IMR-90 (cell line): ENCODE data around the gene HDAC2. TPM values are rescaled to one million over a fixed set of nuclear protein-coding genes. Genes with fewer than 3 reads are reported as not detected.

ENCODE experiments used
- ATAC-seq: fragments of 200-7000 bp; cut with Tn5 transposase; 2 replicates; pipeline ENCODE4 v1.9.1; 2020; ENCODE audit warnings: low read depth, mild to moderate bottlenecking, moderate library complexity
- BruUV-seq: library from RNA; stranded (reverse); fragments of 400-500 nt; replicated peaks from 2 replicates; lab custom pipeline; 2021; lab: Mats Ljungman, UMichigan
- CTCF ChIA-PET: fragments of 300-600 bp; formaldehyde crosslinking; extraction: SDS; loops from one replicate; lab custom pipeline; 2021; ENCODE audit warnings: antibody characterized with exemption; lab: Yijun Ruan, JAX
- POLR2A ChIA-PET: fragments of 300-600 bp; sonication (Branson Sonifier 250); formaldehyde crosslinking; loops from one replicate; lab custom pipeline; 2022; ENCODE audit warnings: antibody characterized with exemption; ENCODE audit not compliant: unreplicated experiment; lab: Charles Lee
- DNase-seq: peaks from one replicate; pipeline ENCODE4 v3.0.0; 2013
- H2AFZ ChIP-seq: replicated peaks from 2 replicates; pipeline ENCODE3; 2013; ENCODE audit warnings: low read length, mild to moderate bottlenecking; ENCODE audit not compliant: poor library complexity
- H2AK5ac ChIP-seq: 2 replicates; pipeline ENCODE4 v1.6.1; 2013; ENCODE audit warnings: low read depth, low read length, inconsistent platforms
- H2AK9ac ChIP-seq: replicated peaks from 2 replicates; pipeline ENCODE3; 2013; ENCODE audit warnings: mild to moderate bottlenecking, low read depth, low read length, moderate library complexity; ENCODE audit not compliant: poor library complexity
- H2BK120ac ChIP-seq: 2 replicates; pipeline ENCODE4 v1.6.1; 2013; ENCODE audit warnings: low read depth, low read length, inconsistent platforms
- H2BK15ac ChIP-seq: 3 replicates; pipeline ENCODE4 v1.6.1; 2013; ENCODE audit warnings: low read depth, low read length, inconsistent platforms
- H2BK20ac ChIP-seq: 2 replicates; pipeline ENCODE4 v1.6.1; 2013; ENCODE audit warnings: low read depth, mild to moderate bottlenecking, inconsistent platforms, low read length, moderate library complexity
- H2BK5ac ChIP-seq: 2 replicates; pipeline ENCODE4 v1.6.1; 2013; ENCODE audit warnings: mild to moderate bottlenecking, low read depth, low read length, inconsistent platforms; ENCODE audit not compliant: poor library complexity, severe bottlenecking
- H3K14ac ChIP-seq: replicated peaks from 2 replicates; pipeline ENCODE4 v1.6.1; 2013; ENCODE audit warnings: low read depth, low read length, inconsistent platforms
- H3K18ac ChIP-seq: 2 replicates; pipeline ENCODE4 v1.6.1; 2013; ENCODE audit warnings: low read depth, low read length, control low read depth
- H3K23ac ChIP-seq: 2 replicates; pipeline ENCODE4 v1.6.1; 2013; ENCODE audit warnings: low read depth, low read length, inconsistent platforms
- H3K27ac ChIP-seq: 2 replicates; pipeline ENCODE4 v1.5.1; 2013; ENCODE audit warnings: mild to moderate bottlenecking, control low read depth, low read length; ENCODE audit not compliant: insufficient read depth
- H3K27me3 ChIP-seq: 2 replicates; pipeline ENCODE4 v1.6.1; 2013; ENCODE audit warnings: low read length; ENCODE audit not compliant: control insufficient read depth, insufficient read depth
- H3K36me3 ChIP-seq: 2 replicates; pipeline ENCODE4 v1.6.1; 2013; ENCODE audit warnings: low read length, mixed read lengths; ENCODE audit not compliant: control insufficient read depth, insufficient read depth
- H3K4ac ChIP-seq: 2 replicates; pipeline ENCODE4 v1.6.1; 2013; ENCODE audit warnings: low read depth, low read length, inconsistent platforms
- H3K4me1 ChIP-seq: 2 replicates; pipeline ENCODE4 v1.6.1; 2013; ENCODE audit warnings: low read length, mixed read lengths; ENCODE audit not compliant: control insufficient read depth, insufficient read depth
- H3K4me2 ChIP-seq: 2 replicates; pipeline ENCODE4 v1.6.1; 2013; ENCODE audit warnings: low read depth, mild to moderate bottlenecking, control low read depth, low read length, moderate library complexity
- H3K4me3 ChIP-seq: 2 replicates; pipeline ENCODE4 v1.5.1; 2013; ENCODE audit warnings: low read depth, mild to moderate bottlenecking, control low read depth, low read length, moderate library complexity; ENCODE audit not compliant: insufficient read depth
- H3K56ac ChIP-seq: 2 replicates; pipeline ENCODE4 v1.6.1; 2013; ENCODE audit warnings: low read length, inconsistent platforms; ENCODE audit not compliant: insufficient read depth; ENCODE audit errors: extremely low read depth
- H3K79me1 ChIP-seq, 2 experiments: 2 replicates each; pipeline ENCODE4 v1.6.1; 2013; ENCODE audit warnings: low read length in 2 of 2, inconsistent platforms in 1 of 2, low read depth in 1 of 2
- H3K9ac ChIP-seq: 2 replicates; pipeline ENCODE4 v1.6.1; 2013; ENCODE audit warnings: low read depth, low read length, control low read depth
- H3K9me1 ChIP-seq: 2 replicates; pipeline ENCODE4 v1.6.1; 2013; ENCODE audit warnings: low read length, inconsistent platforms; ENCODE audit not compliant: insufficient read depth
- H3K9me3 ChIP-seq: 2 replicates; pipeline ENCODE4 v1.6.1; 2013; ENCODE audit warnings: low read length; ENCODE audit not compliant: control insufficient read depth, insufficient read depth
- H4K20me1 ChIP-seq: 2 replicates; pipeline ENCODE4 v1.6.1; 2013; ENCODE audit warnings: low read length, inconsistent platforms; ENCODE audit not compliant: insufficient read depth
- H4K5ac ChIP-seq: 2 replicates; pipeline ENCODE4 v1.6.1; 2013; ENCODE audit warnings: mild to moderate bottlenecking, low read depth, low read length, control low read depth
- H4K8ac ChIP-seq, 2 experiments: 2 replicates each; pipeline ENCODE4 v1.6.1; 2013; ENCODE audit warnings: low read depth in 2 of 2, low read length in 2 of 2, control low read depth in 1 of 2, inconsistent platforms in 1 of 2
- H4K91ac ChIP-seq: 2 replicates; pipeline ENCODE4 v1.6.1; 2013; ENCODE audit warnings: low read depth, low read length, inconsistent platforms; ENCODE audit not compliant: insufficient read depth
- POLR2A ChIP-seq: IDR thresholded peaks from 2 replicates; pipeline ENCODE4 v1.6.1; 2012; ENCODE audit warnings: mild to moderate bottlenecking, low read depth, low read length
- RCOR1 ChIP-seq: IDR thresholded peaks from 2 replicates; pipeline ENCODE4 v1.6.1; 2012; ENCODE audit warnings: mild to moderate bottlenecking, low read length, improper control_type of control experiment; ENCODE audit not compliant: insufficient replicate concordance
- SMC3 ChIP-seq: fragments of 150-350 bp; IDR thresholded peaks from 2 replicates; pipeline ENCODE4 v1.6.1; 2016; ENCODE audit warnings: low read depth, mild to moderate bottlenecking, antibody characterized with exemption, low read length, moderate library complexity
- WGBS, 2 experiments: methylation state at CpG; one replicate each; pipeline versions ENCODE4 v1.1.5 to v1.1.7; 2013; ENCODE audit warnings: missing lambda C conversion rate in 2 of 2; ENCODE audit not compliant: insufficient read length in 1 of 2; ENCODE audit errors: extremely low coverage in 2 of 2; 5-methylcytosine and 5-hydroxymethylcytosine counted together
- dilution Hi-C: fragments of 300-500 bp; cut with HindIII; formaldehyde crosslinking; loops from one replicate; pipeline ENCODE4 v1.14.3; 2018; ENCODE audit warnings: low sequenced_read_pairs; ENCODE audit not compliant: unreplicated experiment
- in situ Hi-C: fragments of 300-500 bp; cut with MboI; formaldehyde crosslinking; loops from 3 replicates; pipeline ENCODE4 v1.14.3; 2019; ENCODE audit warnings: low sequenced_read_pairs, inconsistent platforms, mixed read lengths
- intact Hi-C: fragments of 100-400 bp; cut with micrococcal nuclease; formaldehyde crosslinking; loops from 2 replicates; pipeline ENCODE4 v1.10.0; 2022
- polyA plus RNA-seq, 3 experiments: library from polyadenylated mRNA; depleted of rRNA; stranded (reverse); fragments of >200 nt; gene quantifications; 2 replicates each; pipeline ENCODE4 v1.2.3, GENCODE V29; 2012; ENCODE audit warnings: low replicate concordance in 1 of 3
- total RNA-seq: library from RNA; depleted of rRNA; stranded (reverse); fragments of >200 nt; gene quantifications from 2 replicates; pipeline ENCODE4 v1.2.3, GENCODE V29; 2012
- TF ChIP-seq, protein P1 (sequence below): conservative IDR thresholded peaks from 2 replicates; pipeline ENCODE4 v1.5.1; 2012; ENCODE audit warnings: mild to moderate bottlenecking, low read depth, low read length, improper control_type of control experiment

The HDAC2 gene
- total and polyA plus RNA-seq, 2 of the 4 experiments (the other 2 are of a cell fraction), result 72.6 to 122 TPM

DNA sequence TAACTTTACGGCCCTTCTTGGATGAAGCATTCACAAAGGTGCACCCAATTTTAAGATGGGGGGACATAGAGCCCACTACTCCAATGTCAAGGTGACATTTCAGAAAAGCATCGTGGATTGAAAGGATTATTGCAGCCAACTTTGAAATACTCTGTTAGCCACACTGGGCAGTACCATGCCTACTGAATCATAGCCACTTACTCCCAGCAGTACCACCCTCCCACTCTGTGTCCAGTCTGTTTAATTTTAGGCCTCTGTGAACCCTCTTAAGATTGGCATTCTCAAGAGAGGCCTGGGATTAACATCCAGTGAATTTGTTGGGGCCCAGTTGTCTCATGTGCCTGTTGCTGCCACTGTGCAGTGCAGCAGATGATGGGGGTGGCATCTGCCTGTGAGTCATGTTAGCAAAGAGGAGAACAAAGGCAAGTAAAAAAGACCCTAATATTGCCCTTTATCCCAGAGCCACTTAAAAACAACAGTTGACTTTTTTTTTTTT lies 11.2 kb upstream of the HDAC2 start:
- H4K91ac ChIP-seq, result no peak overlapping the region
- dilution Hi-C loops (no loop called here), in situ Hi-C loops (loop anchor here (25.0 kb wide), 1 partner anchor 305 kb away; no protein-coding TSS in a partner anchor), intact Hi-C loops (no loop called here)
- H3K9ac ChIP-seq, result no peak overlapping the region
- H3K4me3 ChIP-seq, result no peak overlapping the region
- H4K20me1 ChIP-seq, result no peaks in the 10 kb centered on the region
- H4K5ac ChIP-seq, result no peak overlapping the region
- H3K4me1 ChIP-seq, result no peaks in the 10 kb centered on the region
- no peak overlapping the region for H2AK5ac ChIP-seq
- DNase-seq (no peak), ATAC-seq (no peak)
- no peak overlapping the region for H2AK9ac ChIP-seq
- WGBS, 2 experiments, result 73% methylated on average over 2 of the region's 2 CpGs; no CpG with 5 or more reads in 1 of the 2 experiments
- no peak overlapping the region for H3K4ac ChIP-seq
- H3K27me3 ChIP-seq, result no peaks in the 10 kb centered on the region
- H2BK20ac ChIP-seq, result no peak overlapping the region
- H3K23ac ChIP-seq, result no peak overlapping the region
- no peak overlapping the region for H3K4me2 ChIP-seq
- no peak overlapping the region for H3K27ac ChIP-seq
- no peak for TF ChIP-seq POLR2A
- TF ChIP-seq, protein P1, sequence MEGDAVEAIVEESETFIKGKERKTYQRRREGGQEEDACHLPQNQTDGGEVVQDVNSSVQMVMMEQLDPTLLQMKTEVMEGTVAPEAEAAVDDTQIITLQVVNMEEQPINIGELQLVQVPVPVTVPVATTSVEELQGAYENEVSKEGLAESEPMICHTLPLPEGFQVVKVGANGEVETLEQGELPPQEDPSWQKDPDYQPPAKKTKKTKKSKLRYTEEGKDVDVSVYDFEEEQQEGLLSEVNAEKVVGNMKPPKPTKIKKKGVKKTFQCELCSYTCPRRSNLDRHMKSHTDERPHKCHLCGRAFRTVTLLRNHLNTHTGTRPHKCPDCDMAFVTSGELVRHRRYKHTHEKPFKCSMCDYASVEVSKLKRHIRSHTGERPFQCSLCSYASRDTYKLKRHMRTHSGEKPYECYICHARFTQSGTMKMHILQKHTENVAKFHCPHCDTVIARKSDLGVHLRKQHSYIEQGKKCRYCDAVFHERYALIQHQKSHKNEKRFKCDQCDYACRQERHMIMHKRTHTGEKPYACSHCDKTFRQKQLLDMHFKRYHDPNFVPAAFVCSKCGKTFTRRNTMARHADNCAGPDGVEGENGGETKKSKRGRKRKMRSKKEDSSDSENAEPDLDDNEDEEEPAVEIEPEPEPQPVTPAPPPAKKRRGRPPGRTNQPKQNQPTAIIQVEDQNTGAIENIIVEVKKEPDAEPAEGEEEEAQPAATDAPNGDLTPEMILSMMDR, result no peak
- TF ChIP-seq RCOR1, result no peak
- TF ChIP-seq SMC3, result no peak
- no peaks in the 10 kb centered on the region for H3K9me3 ChIP-seq
- H2BK15ac ChIP-seq, result no peak overlapping the region
- ChIA-PET POLR2A (no interaction called here), CTCF (interaction anchor here (1.8 to 2.2 kb wide), 2 partner anchors 13 to 126 kb away, joined by 12 read pairs; no protein-coding TSS in a partner anchor)
- no peak overlapping the region for H2BK5ac ChIP-seq
- H3K79me1 ChIP-seq, result no peaks in the 10 kb centered on the region
- H3K18ac ChIP-seq, result no peak overlapping the region
- no peak overlapping the region for H2BK120ac ChIP-seq
- H4K8ac ChIP-seq, result no peak overlapping the region
- H3K9me1 ChIP-seq, result no peaks in the 10 kb centered on the region
- no TSS peak for BruUV-seq
- H3K14ac ChIP-seq, result no peak overlapping the region
- H3K36me3 ChIP-seq, result no peaks in the 10 kb centered on the region
- H2AFZ ChIP-seq, result no peak overlapping the region
- H3K56ac ChIP-seq, result no peak overlapping the region
